GM23248 (cell line): ENCODE results near the gene F10. TPM values are rescaled to one million over a fixed set of nuclear protein-coding genes. Genes with fewer than 3 reads are reported as not detected.

Experiments used
- DNase-seq: peaks from one replicate; pipeline ENCODE4 v3.0.0-alpha.2; 2015
- H2AFZ ChIP-seq: fragments of 200-600 bp; sonication (generic); 2 replicates; pipeline ENCODE4 v1.6.1; 2016; ENCODE audit warnings: antibody characterized with exemption
- H3F3A ChIP-seq: fragments of 200-600 bp; sonication (generic); 2 replicates; pipeline ENCODE4 v1.6.1; 2016; ENCODE audit warnings: mild to moderate bottlenecking, antibody characterized with exemption, mixed run types; ENCODE audit not compliant: insufficient read depth
- H3K27ac ChIP-seq: fragments of 200-600 bp; sonication (generic); 2 replicates; pipeline ENCODE4 v1.5.1; 2016; ENCODE audit warnings: mild to moderate bottlenecking
- H3K27me3 ChIP-seq: fragments of 200-600 bp; sonication (generic); replicated peaks from 2 replicates; pipeline ENCODE4 v1.6.1; 2016; ENCODE audit warnings: mild to moderate bottlenecking; ENCODE audit not compliant: insufficient read depth
- H3K36me3 ChIP-seq: fragments of 200-600 bp; sonication (generic); 2 replicates; pipeline ENCODE4 v1.6.1; 2016; ENCODE audit warnings: low read depth, mild to moderate bottlenecking
- H3K4me1 ChIP-seq: fragments of 200-600 bp; sonication (generic); 2 replicates; pipeline ENCODE4 v1.6.1; 2016; ENCODE audit warnings: mild to moderate bottlenecking; ENCODE audit not compliant: insufficient read depth
- H3K4me2 ChIP-seq: fragments of 200-600 bp; sonication (generic); one replicate; pipeline ENCODE4 v1.6.1; 2016; ENCODE audit warnings: mild to moderate bottlenecking; ENCODE audit not compliant: unreplicated experiment
- H3K4me3 ChIP-seq: fragments of 200-600 bp; sonication (generic); 2 replicates; pipeline ENCODE4 v1.5.1; 2016; ENCODE audit warnings: mild to moderate bottlenecking
- H3K79me2 ChIP-seq: fragments of 200-600 bp; sonication (generic); 2 replicates; pipeline ENCODE4 v1.6.1; 2016; ENCODE audit warnings: mild to moderate bottlenecking; ENCODE audit not compliant: insufficient read depth
- H3K9ac ChIP-seq: fragments of 200-600 bp; sonication (generic); 2 replicates; pipeline ENCODE4 v1.6.1; 2016; ENCODE audit warnings: mild to moderate bottlenecking
- H3K9me2 ChIP-seq: fragments of 200-600 bp; sonication (generic); 2 replicates; pipeline ENCODE4 v1.6.1; 2016; ENCODE audit warnings: mixed run types, mild to moderate bottlenecking, moderate library complexity; ENCODE audit not compliant: insufficient read depth
- H3K9me3 ChIP-seq: fragments of 200-600 bp; sonication (generic); one replicate; pipeline ENCODE4 v1.6.1; 2017; ENCODE audit warnings: low read depth
- H4K20me1 ChIP-seq: fragments of 200-600 bp; sonication (generic); 2 replicates; pipeline ENCODE4 v1.6.0; 2016; ENCODE audit not compliant: insufficient read depth
- EZH2 ChIP-seq: fragments of 200-600 bp; sonication (generic); IDR thresholded peaks from 2 replicates; pipeline ENCODE4 v1.6.1; 2018; ENCODE audit warnings: antibody characterized with exemption, mild to moderate bottlenecking; ENCODE audit not compliant: insufficient read depth, poor library complexity, severe bottlenecking
- EZH2phosphoT487 ChIP-seq: fragments of 200-600 bp; sonication (generic); IDR thresholded peaks from 2 replicates; pipeline ENCODE4 v1.6.1; 2018; ENCODE audit warnings: antibody characterized with exemption, moderate library complexity, mild to moderate bottlenecking, low read depth; ENCODE audit not compliant: insufficient read depth
- WGBS, 2 experiments: methylation state at CpG; one replicate each; pipeline ENCODE4 v1.1.6; 2015 to 2017; ENCODE audit warnings: low lambda C conversion rate in 2 of 2, low coverage in 1 of 2; ENCODE audit errors: missing lambda C conversion rate in 2 of 2; 5-methylcytosine and 5-hydroxymethylcytosine counted together
- in situ Hi-C: fragments of 300-500 bp; cut with MboI; formaldehyde crosslinking; loops from 2 replicates; pipeline ENCODE4 v1.15.0; 2020
- polyA plus RNA-seq: library from polyadenylated mRNA; unstranded; fragments of >200 nt; fragmentation: Nextera tagmentation; extraction: Ambion mirVana; gene quantifications from 2 replicates; pipeline ENCODE4 v1.2.1, GENCODE V29; 2016
- total RNA-seq: library from RNA; depleted of rRNA; stranded (reverse); fragments of >200 nt; shearing (Covaris generic); gene quantifications from 2 replicates; pipeline ENCODE4 v1.2.3, GENCODE V29; 2014

F10 gene
- total and polyA plus RNA-seq, 2 experiments from 2014 or later, result 7.8 to 9.1 TPM

DNA sequence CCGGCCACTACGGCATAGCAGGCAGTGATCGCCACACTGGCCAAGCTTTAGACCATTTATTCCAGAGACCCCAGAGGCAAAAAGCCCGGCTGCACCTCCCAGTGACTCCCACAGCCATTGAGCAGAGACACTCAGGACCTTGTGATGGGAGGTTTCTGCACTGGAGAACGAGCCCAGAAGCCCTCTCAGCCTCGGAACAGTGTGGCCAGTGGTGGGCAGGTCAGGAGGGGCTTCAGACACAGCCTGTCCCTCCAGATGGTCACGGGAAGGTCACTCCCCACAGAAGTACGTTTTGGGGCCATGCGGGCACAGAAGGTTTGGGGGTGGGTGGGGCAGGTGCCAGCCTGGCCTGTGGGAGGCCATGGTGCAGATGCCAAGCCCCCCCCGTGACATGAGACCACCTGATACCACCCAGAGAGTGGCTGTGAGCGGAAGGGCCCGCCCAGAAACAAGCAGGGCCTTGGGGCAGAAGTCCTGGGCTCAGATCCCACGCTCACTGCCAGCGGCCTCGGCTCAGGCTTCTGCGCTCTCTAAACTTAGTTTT lies 599 bp upstream of the F10 start:
- H2AFZ ChIP-seq, result peak overlapping the region; percentile 87
- TF ChIP-seq EZH2 (no peak), EZH2phosphoT487 (no peak)
- peak overlapping the region; percentile 70 for H3K4me2 ChIP-seq
- H3K27me3 ChIP-seq, result no peaks in the 10 kb centered on the region
- no peaks in the 10 kb centered on the region for H3K9me3 ChIP-seq
- H3F3A ChIP-seq, result no peaks in the 10 kb centered on the region
- 0 out of 2 replicates have a peak overlapping the region, but pooled peaks have one; percentile 23 for H3K9ac ChIP-seq
- no peaks in the 10 kb centered on the region for H3K36me3 ChIP-seq
- H4K20me1 ChIP-seq, result no peaks in the 10 kb centered on the region
- no peak for DNase-seq
- no peaks in the 10 kb centered on the region for H3K79me2 ChIP-seq
- in situ Hi-C loops, result no loop called here
- H3K4me1 ChIP-seq, result no peaks in the 10 kb centered on the region
- H3K4me3 ChIP-seq, result peak overlapping the region; percentile 53
- no peaks in the 10 kb centered on the region for H3K9me2 ChIP-seq
- no peak overlapping the region for H3K27ac ChIP-seq
- WGBS, 2 experiments, result 44 to 47% methylated on average over 16 of the region's 16 CpGs

- no peak overlapping the region for H3K27ac ChIP-seq
- no peaks in the 10 kb centered on the region for H3K36me3 ChIP-seq
- peak; percentile 38 for DNase-seq
- H3K4me1 ChIP-seq, result no peaks in the 10 kb centered on the region
- H2AFZ ChIP-seq, result peak overlapping the region; percentile 87
- H3K4me3 ChIP-seq, result peak overlapping the region; percentile 53; the same call in 1 of the 2 replicates
- peak overlapping the region; percentile 70 for H3K4me2 ChIP-seq
- H3K79me2 ChIP-seq, result no peaks in the 10 kb centered on the region
- 44 to 56% methylated on average over 24 to 29 of the region's 29 CpGs for WGBS, 2 experiments
- no peaks in the 10 kb centered on the region for H3F3A ChIP-seq
- TF ChIP-seq EZH2 (no peak), EZH2phosphoT487 (no peak)
- no peaks in the 10 kb centered on the region for H3K9me3 ChIP-seq
- no peaks in the 10 kb centered on the region for H4K20me1 ChIP-seq
- no peaks in the 10 kb centered on the region for H3K9me2 ChIP-seq
- H3K27me3 ChIP-seq, result no peaks in the 10 kb centered on the region; the same call in 1 of the 2 replicates
- in situ Hi-C loops, result no loop called here
- H3K9ac ChIP-seq, result 0 out of 2 replicates have a peak overlapping the region, but pooled peaks have one; percentile 23
These were observed 915 bp downstream of the F10 start for GRCh38 chr13:113123226-113124201.

DNA sequence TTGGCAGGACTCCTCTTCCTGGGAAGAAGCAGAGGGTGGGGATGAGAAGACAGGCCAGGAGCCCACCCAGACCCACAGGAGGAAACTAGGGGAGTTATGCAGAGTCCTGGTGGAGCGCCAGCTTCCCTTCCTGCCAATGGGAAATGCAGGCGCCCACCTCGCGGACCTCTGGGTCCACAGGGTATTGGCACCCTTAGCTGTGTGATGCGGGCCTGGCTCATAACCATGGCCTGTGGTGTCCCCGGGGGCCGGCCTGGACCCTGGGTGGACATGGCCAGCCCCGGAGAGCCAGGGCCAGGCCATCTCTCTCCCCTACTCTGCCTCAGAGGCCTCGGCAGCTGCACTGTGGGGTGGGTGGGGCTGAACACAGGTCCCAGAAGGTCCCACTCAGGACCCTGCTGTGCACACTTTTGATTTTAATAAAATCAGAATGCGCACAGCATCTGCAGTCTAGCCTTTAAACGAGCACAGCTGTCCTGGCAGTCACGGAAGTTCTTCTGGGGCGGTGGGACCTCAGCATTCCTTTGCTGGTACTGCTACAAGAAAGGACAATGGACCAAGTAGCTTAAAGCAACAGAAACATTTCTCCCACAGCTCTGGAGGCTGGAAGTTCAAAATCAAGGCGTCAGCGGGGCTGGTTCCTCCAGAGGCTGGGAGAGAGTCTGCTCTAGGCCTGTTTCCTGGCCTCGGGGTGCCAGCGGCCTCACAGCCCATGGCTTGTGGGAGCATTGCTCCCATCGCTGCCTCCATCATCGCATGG lies 1.8 kb downstream of the F10 start:
- Histone ChIP-seq H3K27me3 (no peaks in the 10 kb centered on the region; the same call in 1 of the 2 replicates), H2AFZ (no peak overlapping the region), H3K27ac (no peak overlapping the region), H3K9ac (no peak overlapping the region), H3K4me3 (no peak overlapping the region), H4K20me1 (no peaks in the 10 kb centered on the region), H3F3A (no peaks in the 10 kb centered on the region), H3K4me1 (no peaks in the 10 kb centered on the region), H3K4me2 (no peak overlapping the region), H3K9me2 (no peaks in the 10 kb centered on the region), H3K36me3 (no peaks in the 10 kb centered on the region), H3K9me3 (no peaks in the 10 kb centered on the region), H3K79me2 (no peaks in the 10 kb centered on the region)
- 84 to 88% methylated on average over 17 to 19 of the region's 19 CpGs for WGBS, 2 experiments
- no peak for TF ChIP-seq EZH2phosphoT487
- no peak for TF ChIP-seq EZH2
- in situ Hi-C loops, result no loop called here
- DNase-seq, result no peak
